Parietal lobe (tissue), 1 donor: ENCODE measurements around the gene SMIM11. TPM values are rescaled to one million over a fixed set of nuclear protein-coding genes. Genes with fewer than 3 reads are reported as not detected.

Source experiments
- total RNA-seq: library from RNA; depleted of rRNA; stranded (reverse); fragments of >200 nt; gene quantifications from one replicate; pipeline ENCODE4 v1.2.3, GENCODE V29; 2014

The SMIM11 gene
- 27.2 TPM for total RNA-seq

GRCh38 chr21:34374940-34375618 is at the start of gene SMIM11:
Gene SMIM11, plus strand, starts transcription at chr21:34375507. Its CDS starts 3,998 bp downstream, at chr21:34379505.

GRCh38 chr21:34363733-34364132 is 11.6 kb upstream of the SMIM11 start, which contains the start of gene KCNE2:
Gene KCNE2, plus strand, starts transcription at chr21:34364006. Its CDS starts 6,473 bp downstream, at chr21:34370479.

GRCh38 chr21:34423805-34424204 is 48.5 kb downstream of the SMIM11 start, which contains the start of gene SMIM34:
Gene SMIM34, minus strand, starts transcription at chr21:34423951. Its CDS starts 112 bp downstream, at chr21:34423839.

Other genes starting within 250 kb of the SMIM11 start
- gene KCNE2, start 11.5 kb upstream of the SMIM11 start, total RNA-seq, result not detected
- not detected for gene SMIM34, start 48.4 kb downstream of the SMIM11 start, total RNA-seq
- 2.2 TPM for gene KCNE1, start 136.7 kb downstream of the SMIM11 start, total RNA-seq
- gene RCAN1, start 239.6 kb downstream of the SMIM11 start, total RNA-seq, result 71.7 TPM